Measurements from ENCODE around the gene STX12.

GRCh38 chr1:27862004-27862403 is 89.0 kb downstream of the STX12 start:
- TF ChIP-seq EP300 (IDR thresholded peaks at IDR 0.05): no peak
- no peak for TF ChIP-seq POLR2AphosphoS5 (IDR thresholded peaks at IDR 0.05)
- no peak for TF ChIP-seq CTCF (IDR thresholded peaks at IDR 0.05)
- TF ChIP-seq POLR2A (IDR thresholded peaks at IDR 0.05; ENCODE audit: low read depth): no peak

All from esophagus muscularis mucosa (tissue), 4 donors.